Activated T-cell treated with anti-CD3 and anti-CD28 coated beads for 48 hours (primary cell): ENCODE data around the gene SNAI1.
"Not testable (repeated sequence)": the region's sequence is repeated elsewhere in the genome, so short reads cannot be mapped to it uniquely, and the experiment has no call there.

Experiments
- DNase-seq: peaks from one replicate; pipeline ENCODE4 v3.0.0-alpha.2; 2020; ENCODE audit warnings: low read depth

Gene SNAI1

DNA sequence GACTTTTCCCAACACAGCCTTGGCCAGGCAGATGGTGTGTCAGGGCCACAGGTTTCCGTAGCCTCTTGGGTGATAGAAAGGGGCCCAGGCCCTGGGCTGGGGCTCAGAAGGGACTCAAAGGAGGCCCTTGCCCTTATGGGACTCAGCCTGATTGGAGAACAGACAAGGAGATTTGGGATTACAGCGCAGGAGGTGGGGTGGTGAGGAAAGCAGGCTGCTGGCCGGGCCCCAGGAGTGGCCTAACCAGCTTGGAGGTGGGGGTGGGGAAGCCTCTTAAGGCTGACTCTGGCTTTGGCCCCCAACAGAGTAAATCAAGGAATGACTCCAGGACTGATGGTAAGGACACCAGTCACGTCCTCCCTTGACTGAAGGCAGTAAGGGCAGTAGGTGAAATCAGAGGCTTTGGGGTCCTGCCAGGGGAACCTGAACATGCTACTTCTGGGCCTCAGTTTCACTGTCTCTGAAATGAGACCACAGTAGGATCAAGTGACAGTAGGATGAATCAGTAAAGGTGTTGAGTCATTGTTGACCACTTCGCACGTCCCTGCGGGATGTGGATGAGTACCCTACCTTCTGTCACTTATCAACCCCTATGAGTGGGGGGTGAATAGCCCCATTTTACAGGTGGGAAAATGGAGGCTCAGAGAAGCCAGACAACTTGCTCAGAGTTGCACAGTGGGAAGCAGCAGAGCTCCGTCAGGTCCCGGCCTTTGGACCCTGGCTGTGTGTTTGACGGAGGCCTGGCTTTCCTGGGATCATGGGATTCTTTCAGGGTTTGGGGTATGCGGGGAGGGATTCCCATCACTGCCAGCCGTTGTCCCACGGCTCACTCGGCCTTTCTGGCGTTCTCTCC, 4.5 kb downstream of the SNAI1 start:
- no peak for DNase-seq

- DNase-seq: no peak
Observed at GRCh38 chr20:49987868-49988690, 5.3 kb downstream of the SNAI1 start.

DNA sequence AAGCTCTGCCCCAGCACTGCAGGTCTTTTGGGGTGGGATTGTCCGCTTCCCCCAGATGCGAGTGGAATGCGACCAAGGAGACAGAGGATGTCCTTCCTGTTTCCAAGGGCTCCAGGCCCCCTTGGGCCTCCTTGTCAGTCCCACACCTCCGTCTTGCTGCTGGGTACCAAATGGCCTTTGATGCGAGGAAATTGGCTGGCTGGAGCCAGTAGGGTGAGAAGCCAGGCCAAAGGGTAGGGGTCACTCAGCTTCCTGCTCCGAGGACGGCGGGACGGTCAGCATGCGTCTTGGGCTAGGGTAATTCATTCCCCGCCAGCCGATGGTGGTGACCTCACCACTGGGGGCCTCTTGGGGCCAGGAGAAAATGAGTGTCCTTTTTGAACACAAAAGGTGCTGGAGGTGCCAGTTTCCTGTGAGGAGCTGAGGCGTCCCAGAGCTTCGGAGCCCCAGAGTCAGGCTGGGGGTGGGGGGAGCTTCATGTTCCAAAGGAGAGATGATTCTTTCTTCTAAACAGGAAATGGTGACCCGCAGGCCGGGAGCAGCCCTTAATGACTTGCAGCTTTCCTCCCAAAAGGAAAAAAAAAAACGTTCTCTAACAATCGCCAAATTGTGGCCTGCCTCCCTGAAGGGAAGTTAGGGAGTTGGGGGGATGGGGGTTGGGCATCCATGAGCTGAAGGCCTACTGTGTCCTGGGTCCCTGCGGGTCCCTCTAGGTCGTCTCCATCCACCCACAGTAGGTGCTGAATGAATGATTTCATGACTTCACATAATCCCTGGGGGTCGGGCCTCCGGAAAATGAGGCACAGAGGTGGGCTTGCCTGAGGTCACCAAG, 6.7 kb downstream of the SNAI1 start:
- DNase-seq: no peak

DNA sequence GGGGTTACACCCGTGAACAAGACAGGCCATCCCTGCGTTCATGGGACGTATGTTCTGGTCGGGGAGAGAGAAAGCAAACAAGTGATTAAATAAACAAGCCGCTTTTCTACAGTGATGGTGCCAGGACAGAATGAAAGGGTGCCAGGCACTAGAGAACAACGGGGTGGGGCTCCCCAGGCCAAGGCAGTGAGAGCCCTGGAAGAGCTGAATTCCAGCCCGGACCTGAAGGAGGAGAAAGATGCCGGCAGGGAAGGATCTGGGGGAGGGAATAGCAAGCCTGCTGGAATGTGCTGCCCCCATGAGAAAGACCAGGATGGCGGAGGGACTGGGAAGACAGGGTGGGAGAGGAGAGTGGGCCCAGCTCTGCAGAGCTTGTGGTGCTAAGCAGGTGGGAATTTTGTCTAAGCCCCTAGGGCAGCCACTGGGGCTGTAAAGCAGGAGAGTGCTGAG, 7.5 kb downstream of the SNAI1 start:
- no peak for DNase-seq

DNA sequence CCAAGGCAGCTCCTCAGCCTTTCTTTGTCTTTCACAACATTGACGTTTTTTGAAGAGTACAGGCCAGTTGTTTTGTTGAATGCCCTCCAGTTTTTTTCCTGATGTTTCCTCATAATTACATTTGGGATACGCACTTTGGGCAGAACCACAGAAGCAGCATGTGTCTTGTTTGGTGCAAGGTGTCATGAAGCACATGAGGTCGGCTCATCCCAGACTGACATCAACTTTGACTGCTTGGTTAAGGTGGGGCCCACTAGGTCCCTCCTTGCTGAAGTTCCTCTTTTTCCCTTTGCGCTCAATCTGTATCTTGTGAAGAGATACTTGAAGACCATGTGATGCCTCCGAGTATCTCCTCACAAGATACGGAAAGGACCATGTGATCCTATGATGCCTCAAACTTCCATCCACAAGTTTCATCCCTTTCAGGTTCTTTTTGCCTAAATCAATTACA, 10.5 kb downstream of the SNAI1 start:
- DNase-seq: no peak

DNA sequence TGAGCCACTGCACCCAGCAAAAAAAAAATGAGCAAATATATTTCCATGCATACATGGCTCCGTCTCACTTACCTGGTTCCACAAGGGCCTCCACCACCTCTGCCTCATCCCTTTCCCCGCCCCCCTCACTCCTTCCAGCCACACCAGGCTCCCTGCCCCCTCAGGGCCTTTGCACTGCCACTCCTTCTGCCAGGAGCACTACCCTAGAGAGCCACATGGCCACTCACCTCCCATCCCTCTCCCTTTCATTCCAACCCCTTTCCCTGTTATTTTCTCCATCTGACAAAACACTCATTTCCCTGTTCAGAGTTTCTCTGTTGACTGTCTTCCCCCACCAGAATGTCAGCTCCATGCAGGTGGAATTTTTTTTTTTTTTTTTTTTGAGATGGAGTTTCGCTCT, 12.8 kb downstream of the SNAI1 start:
- no peak for DNase-seq

DNA sequence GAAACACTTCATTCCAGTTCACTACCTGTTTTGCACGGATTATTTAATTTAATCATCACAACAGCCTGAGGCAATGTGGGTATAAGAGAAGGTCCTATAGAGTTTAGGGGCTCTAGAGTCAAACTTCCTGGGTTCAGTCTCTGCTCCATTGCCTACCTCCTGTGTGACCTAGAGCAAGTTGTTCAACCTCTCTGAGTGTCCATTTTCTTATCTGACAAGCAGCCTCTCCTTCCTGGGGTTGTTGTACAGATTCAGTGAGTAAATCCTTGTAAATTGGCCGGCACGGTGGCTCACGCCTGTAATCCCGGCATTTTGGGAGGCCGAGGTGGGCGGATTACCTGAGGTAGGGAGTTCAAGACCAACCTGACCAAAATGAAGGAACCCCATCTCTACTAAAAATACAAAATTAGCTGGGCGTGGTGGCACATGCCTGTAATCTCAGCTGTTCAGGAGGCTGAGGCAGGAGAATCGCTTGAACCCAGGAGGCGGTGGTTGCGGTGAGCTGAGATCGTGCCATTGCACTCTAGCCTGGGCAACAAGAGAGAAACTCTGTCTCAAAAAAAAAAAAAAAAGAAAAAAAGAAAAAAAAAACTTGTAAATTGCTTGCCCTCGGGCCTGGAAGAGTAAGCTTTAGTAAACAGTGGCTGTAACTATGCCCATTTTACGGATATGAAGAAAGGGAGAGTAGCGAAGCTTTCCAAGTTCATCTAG, 15.9 kb downstream of the SNAI1 start:
- DNase-seq: not testable (repeated sequence)

- DNase-seq: peak; percentile 42
Observed at GRCh38 chr20:49999329-49999728, 16.5 kb downstream of the SNAI1 start.

DNA sequence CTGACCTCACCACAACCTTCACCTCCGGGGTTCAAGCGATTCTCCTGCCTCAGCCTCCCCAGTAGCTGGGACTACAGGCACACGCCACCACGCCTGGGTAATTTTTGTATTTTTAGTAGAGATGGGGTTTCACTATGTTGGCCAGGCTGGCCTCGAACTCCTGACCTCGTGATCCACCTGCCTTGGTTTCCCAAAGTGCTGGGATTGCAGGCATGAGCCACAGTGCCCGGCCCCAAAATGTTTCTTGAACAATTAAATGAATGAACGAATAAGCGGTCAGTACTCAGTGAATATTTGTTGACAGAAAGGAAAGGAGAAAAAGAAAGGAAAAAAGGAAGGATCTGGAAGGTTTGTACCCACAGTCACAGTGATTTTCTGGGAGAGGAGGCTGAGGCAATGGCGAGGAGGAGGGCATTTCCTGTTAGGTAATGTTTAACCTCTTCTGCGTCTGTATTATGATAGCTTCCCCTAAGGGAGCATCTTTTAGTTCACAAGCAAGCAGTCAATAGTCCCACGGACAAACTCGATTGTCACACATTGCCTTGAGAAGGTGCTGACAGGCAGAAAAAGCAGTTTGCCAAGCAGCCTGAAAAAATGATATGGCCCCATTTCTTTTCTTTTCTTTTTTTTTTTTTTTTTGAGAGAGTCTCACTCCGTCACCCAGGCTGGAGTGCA, 17.9 kb downstream of the SNAI1 start:
- not testable (repeated sequence) for DNase-seq

DNA sequence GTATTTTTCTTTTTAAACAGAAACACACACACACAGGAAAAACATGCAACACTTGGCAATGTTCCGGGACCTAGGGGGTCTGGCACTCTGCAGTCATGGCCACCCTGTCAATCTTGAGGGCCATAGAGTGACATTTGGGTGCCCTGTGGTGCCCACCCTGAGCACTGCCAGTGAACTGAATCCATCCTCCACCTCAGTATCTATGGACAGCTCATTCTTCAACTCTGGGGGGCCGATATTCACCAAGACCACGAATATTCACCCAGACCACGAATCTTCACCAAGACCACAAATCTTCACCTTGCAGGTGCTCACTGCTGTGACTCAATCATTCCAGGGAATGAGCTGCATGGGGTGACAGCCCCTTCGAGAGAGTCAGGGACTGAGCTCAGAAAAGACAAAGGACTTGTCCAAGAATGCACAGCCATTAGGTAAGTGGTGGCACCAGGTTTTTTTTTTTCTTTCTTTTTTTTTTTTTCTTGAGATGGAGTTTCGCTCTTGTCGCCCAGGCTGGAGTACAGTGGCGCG, 19.1 kb downstream of the SNAI1 start:
- no peak for DNase-seq

DNA sequence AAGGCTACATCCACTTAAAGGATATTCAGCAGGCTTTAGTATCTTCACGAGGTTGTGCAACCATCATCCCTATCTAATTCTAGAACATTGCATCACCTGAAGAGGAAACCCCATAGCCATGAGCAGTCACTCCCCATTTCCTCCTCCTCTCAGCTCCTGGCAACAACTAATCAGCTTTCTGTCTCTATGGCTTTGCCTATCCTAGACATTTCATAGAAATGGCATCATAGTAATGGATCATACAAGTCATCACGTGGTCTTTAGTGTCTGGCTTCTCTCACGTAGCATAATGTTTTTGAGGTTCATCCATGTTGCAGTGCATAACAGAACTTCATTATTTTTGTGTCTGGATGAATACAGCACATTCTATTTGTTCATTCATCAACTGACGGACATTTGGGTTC, 20.5 kb downstream of the SNAI1 start:
- no peak for DNase-seq

GRCh38 chr20:50004229-50004628, 21.4 kb downstream of the SNAI1 start:
- no peak for DNase-seq

DNA sequence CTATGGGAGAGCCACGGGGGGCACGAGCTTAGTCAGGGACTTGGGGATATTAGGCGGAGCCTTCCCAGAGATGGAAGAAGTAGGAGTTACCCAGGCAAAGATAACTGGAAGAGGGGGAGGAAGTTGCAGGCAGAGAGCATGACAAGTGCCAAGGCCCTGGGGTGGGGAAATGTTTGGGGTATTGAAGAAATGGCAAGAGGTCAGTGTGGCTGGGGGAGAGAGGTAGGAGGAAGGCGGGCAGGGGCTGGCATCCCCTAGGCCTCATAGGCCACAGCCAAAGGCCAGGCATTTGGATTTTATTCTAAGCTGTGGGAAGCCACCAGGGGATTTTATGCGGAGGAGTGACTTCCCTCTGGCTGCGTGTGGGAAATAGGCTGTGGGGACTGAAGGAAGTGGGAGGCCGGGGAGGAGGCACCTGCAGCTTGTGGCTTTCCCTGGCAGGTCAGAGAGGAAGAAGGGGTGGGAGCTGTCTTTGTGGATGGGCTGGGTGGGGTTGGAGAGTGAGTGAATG, 22.7 kb downstream of the SNAI1 start:
- DNase-seq: no peak

DNA sequence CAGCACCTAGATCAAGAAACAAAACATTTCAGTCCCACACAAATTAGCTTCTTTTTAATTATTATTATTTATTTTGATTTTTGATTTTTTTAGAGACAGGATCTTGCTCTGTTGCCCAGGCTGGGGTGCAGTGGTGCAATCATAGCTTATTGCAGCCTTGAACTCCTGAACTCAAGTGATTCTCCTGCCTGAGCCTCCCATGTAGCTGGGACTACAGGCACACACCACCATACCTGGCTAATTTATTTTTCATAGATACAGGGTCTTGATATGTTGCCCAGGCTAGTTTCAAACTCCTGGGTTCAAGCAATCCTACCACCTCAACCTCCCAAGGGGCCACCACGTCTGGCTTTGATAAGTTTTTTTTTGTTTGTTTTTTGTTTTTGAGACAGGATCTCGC, 24.6 kb downstream of the SNAI1 start:
- DNase-seq: no peak

DNA sequence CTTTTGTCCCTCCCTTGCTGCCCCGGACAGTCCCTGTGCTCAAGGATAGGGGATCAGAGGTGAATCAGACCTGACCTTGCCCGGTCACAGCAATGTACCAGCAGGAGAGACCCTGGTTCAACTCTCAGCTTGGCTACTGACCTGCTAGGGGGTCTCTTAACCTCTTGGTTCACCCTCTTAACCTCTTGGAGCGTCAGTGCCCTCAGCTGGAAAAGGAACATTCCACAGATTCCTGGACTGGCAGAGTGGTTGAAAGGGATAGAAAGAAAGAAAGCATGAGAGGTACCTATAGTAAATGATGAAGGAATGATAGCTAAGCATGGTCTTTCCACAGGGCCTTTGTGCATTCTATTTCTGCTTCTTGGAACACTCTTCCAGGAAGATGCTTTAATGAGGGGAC, 25.2 kb downstream of the SNAI1 start:
- DNase-seq: no peak

DNA sequence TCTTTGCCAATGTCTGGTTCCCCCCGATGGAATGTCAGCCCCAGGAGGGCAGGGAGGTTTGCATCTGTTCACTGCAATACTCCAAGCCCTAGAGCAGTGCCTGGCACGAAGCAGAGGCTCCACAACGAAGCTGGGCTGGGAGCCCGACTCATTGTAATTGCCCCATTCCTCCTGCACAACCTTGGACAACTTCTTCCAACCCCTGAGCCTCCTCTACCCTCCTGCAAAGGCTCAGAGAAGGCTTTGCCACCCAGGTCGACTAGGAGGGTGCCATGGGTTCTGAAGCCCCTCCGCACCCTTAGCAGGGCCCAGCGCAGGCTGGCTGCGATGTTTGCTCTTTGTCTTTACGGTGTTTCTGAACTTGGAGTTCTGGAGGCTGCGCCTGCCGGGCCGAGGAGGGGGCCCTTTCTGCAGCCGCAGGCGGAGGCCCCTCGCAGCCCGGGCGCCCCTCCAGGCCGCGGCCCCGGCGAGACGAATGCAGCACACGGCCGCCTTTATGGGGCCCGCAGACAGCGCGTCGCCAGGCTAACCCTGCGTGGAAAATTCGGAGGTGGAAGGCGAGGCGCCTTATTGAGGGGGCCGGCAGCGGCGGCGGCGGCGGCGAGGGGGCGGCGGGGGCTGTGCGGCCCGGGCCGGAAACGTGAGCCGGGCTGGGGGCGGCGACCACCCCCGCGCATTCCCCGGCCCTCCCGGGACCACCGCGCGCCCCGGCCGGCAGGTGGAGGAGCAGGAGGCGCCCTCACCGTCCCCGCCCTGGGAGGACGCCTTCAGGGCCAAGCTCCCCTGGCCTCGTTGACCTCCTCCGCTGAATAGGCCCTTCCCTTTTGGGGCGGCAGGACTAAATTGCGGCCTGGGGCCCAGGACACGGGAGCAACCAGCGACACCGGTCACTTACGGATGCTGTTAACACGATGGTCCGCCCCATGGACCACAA, 27.0 kb downstream of the SNAI1 start:
- no peak for DNase-seq

DNA sequence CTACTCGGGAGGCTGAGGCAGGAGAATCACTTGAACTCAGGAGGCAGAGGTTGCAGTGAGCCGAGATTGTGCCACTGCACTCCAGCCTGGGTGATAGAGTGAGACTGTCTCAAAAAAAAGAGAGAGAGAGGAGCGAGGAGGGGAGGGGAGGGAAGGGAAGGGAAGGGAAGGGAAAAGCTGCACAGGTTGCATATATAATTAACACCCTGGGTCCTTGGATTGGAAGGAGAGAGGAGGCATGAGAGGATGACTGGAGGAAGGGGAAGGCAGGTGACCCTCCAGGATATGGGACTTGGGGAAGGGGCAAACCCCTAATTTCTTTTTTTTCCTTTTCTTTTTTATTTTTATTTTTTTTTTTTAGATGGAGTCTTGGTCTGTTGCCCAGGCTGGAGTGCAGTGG, 28.8 kb downstream of the SNAI1 start:
- not testable (repeated sequence) for DNase-seq

DNA sequence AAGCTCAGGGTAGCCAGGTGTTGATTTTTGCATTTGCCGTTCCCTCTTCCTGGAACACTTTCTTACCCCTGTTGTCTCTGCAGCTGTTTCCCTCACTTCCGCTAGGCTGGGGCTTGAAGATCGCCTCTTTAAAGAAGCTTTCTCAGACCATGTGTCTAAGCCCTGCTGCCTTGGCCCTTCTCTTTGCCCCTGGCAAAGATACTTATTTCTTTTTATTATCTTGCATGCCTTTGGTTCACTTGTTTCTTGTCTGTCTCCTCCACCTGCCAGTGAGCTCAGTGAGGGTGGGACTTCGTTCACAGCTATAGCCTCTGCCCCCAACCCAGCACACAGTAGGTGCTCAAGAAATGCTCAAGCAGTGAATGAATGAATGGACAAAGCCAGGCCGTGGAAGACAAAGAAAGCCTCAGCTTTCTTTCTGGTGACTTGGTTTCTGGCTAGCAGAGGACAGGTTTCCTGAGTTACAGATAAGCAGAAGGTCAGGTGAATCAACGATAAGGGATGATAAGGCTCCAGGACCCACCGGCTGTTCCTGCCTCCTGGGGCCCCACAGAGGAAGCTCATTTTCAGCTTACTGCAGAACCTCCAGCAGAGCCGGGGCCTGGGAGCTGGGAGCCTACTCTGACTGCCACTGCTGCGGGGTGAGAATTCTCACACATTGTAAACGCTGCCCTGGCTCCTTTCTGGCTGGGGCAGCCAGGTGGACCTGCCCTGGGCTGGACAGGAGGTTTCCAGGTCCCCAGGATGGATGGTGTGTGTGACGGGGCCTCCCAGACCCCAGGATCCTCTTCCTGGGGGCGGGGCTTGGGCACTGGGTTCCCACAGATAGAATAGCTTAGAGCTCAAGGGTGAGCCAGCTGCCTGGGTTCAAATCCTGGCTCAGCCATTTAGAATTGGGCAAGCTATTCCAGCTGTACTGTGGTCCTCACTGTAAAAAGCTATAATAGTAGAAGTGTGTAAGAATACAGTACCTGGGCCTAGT, 29.8 kb downstream of the SNAI1 start:
- DNase-seq: no peak
